ENCODE results near the gene STON1.
"Not testable (repeated sequence)": the region's sequence is repeated elsewhere in the genome, so short reads cannot be mapped to it uniquely, and the experiment has no call there.

The STON1 gene

DNA sequence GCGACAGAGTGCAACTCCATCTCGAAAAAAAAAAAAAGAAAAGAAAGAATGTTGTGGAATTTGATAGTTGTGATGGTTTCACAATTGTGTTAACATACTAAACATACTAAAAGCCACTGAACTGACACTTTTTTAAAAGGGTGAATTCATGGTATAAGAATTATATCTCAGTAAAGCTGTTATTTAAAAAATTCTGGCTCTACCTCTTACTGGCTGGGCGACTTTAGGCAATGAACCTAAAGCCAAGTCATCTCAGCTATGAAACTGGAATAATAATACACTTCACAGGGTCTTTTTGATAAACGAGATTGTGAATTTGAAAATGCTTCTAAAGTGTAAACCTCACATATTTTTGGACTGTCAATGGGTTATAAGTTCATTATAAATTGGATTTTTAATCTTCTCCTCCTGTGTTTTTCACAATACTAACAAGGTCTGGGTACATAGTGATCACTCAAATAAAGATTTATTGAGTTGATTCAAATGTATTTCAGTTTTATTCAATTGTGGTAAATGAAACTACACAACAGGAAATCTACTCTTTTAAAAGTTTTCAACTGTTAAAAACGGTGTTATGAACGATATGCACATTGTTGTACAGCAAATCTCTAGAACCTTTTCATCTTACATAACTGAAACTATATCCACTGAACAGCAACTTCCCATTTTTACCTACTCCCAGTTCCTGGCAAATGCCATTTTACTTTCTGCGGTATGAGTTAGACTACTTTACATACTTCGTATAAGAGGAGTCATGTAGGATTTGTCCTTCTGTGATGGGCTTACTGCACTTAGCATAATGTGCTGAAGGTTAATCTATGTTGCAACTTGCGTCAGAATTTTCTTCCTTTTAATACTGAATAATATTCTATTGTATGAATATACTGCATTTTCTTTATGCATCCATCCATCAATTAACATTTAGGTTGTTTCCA is 44.7 kb downstream of the STON1 start:
- Mint-ChIP-seq H3K36me3 (ENCODE audit: low read depth) (no peaks in the 10 kb centered on the region), H3K4me1 (ENCODE audit: low read depth) (peaks cover 12% of the 10 kb centered on the region), H3K27me3 (no peaks in the 10 kb centered on the region), H3K27ac (no peak overlapping the region), H3K4me3 (no peak overlapping the region), H3K9me3 (no peaks in the 10 kb centered on the region)

DNA sequence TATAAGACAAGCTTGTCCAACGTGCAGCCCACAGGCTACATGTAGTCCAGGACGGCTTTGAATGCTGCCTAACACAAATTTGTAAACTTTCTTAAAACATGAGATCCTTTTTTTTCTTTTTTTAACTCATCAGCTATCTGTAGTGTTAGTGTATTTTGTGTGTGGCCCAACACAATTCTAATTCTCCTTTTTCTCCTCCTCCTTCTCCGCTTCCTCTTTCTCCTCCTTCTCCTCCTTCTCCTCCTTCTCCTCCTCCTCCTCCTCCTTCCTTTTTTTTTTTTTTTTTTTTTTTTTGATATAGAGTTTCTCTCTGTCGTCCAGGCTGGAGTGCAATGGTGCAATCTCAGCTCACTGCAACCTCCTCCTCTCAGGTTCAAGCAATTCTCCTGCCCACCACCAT is 48.4 kb downstream of the STON1 start:
- Mint-ChIP-seq H3K4me3 (no peak overlapping the region), H3K9me3 (no peaks in the 10 kb centered on the region), H3K27ac (no peak overlapping the region), H3K4me1 (ENCODE audit: low read depth) (peaks cover 9% of the 10 kb centered on the region), H3K27me3 (no peaks in the 10 kb centered on the region), H3K36me3 (ENCODE audit: low read depth) (no peaks in the 10 kb centered on the region)

DNA sequence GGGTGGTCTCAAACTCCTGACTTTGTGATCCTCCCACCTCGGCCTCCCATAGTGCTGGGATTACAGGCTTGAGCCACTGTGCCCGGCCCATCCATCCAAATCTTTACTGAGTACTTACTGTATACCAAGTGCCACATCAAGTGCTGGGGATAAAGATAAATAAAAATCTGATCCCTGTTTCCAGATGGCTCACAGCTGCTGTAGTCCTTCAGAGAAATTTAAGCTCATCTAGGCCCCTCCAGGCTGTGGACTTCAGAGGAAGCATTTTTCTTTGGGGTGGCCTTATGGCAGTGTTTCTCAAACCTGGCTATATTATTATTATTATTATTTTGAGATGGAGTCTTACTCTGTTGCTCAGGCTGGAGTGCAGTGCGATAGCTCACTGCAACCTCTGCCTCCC is 54.0 kb downstream of the STON1 start:
- H3K27me3 Mint-ChIP-seq, result no peaks in the 10 kb centered on the region

DNA sequence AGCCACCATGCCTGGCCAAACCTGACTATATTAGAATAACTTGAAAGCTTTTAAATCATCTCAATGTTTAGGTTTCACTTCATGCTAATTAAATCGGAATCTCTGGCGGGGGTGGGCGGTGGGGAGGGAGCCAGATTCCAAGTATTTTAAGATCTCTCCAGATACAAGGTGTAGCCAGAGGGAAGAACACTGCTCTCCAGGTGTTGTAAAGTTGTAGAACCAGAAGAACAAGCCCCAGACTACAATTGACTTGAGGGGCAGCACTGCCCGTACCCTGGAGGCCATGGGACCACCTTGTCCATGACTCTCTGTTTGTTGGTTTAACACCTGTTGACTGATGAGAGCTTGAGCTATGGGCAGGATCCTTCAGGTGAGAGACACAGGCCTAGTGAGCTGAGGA is 54.6 kb downstream of the STON1 start:
- H3K27me3 Mint-ChIP-seq, result no peaks in the 10 kb centered on the region
- peaks cover 7% of the 10 kb centered on the region for H3K4me1 Mint-ChIP-seq (ENCODE audit: low read depth)
- H3K27ac Mint-ChIP-seq, result no peak overlapping the region
- no peaks in the 10 kb centered on the region for H3K9me3 Mint-ChIP-seq
- no peak overlapping the region for H3K4me3 Mint-ChIP-seq
- no peaks in the 10 kb centered on the region for H3K36me3 Mint-ChIP-seq (ENCODE audit: low read depth)

More for the DNA sequence above, 54.0 kb downstream of the STON1 start:
- Mint-ChIP-seq H3K4me1 (ENCODE audit: low read depth) (peaks cover 7% of the 10 kb centered on the region), H3K9me3 (no peaks in the 10 kb centered on the region), H3K27ac (no peak overlapping the region), H3K36me3 (ENCODE audit: low read depth) (no peaks in the 10 kb centered on the region), H3K4me3 (no peak overlapping the region)

DNA sequence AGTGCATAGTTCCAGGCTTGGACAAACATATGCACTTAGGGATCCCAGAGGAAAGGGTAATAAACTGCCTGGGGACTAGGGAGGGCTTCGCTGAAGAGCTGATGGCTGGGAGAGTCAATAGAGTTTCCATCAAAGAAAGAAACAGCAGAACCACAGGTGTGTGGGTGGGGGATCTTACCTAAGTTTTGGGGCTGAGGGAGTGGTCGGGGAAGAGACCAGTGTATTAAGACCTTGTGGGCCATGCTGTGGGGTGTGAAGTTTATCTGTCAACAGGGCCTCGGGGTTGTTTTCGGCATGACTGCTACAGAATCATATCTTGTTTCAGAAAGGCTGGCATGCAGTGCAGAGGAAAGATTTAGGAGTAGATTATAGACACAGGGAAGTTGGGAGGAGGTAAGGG is 56.5 kb downstream of the STON1 start:
- Mint-ChIP-seq H3K4me3 (no peak overlapping the region), H3K9me3 (no peaks in the 10 kb centered on the region), H3K4me1 (ENCODE audit: low read depth) (peaks cover 7% of the 10 kb centered on the region), H3K36me3 (ENCODE audit: low read depth) (no peaks in the 10 kb centered on the region), H3K27ac (no peak overlapping the region), H3K27me3 (no peaks in the 10 kb centered on the region)

DNA sequence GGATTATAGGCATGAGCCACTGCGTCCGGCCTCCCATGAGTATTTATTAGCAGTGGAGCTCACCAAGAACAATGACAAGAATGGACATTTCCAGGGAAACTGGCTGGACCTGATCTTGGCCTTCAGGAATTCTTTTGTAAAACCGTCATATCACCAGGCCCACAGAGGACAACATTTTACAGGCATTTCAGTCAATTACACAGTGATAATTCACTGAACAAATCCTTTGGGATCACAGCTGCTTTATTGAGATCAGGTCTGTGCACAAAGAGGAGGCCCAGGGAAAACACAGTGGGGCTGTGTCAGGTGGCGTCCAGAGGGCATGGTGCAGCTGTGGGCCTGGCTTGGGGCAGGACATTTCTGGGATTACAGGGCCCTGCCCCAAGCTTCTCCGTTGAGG is 57.6 kb downstream of the STON1 start:
- no peaks in the 10 kb centered on the region for H3K9me3 Mint-ChIP-seq
- H3K4me1 Mint-ChIP-seq (ENCODE audit: low read depth), result peaks cover 7% of the 10 kb centered on the region
- H3K4me3 Mint-ChIP-seq, result no peak overlapping the region
- H3K36me3 Mint-ChIP-seq (ENCODE audit: low read depth), result no peaks in the 10 kb centered on the region
- H3K27me3 Mint-ChIP-seq, result no peaks in the 10 kb centered on the region
- H3K27ac Mint-ChIP-seq, result no peak overlapping the region

DNA sequence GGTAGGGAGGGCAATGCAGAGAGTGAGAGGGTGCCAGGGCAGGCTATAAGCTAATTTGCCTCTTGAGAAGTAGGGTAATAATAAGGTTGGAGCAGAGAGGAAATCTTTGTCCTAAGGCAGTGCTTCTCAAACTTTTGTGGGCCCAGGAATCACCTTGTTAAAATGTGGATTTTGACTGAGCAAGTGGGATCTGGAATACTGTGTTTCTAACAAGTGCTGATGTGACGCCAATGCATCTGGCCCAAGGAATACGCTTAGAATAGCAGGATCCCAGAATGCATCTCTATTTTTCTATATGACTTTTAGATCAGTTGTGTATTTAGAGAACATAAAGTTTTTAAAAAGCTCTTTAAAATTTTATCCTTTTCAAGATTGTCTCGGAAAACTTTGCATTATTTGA is 58.0 kb downstream of the STON1 start:
- H3K27me3 Mint-ChIP-seq, result no peaks in the 10 kb centered on the region
- no peak overlapping the region for H3K4me3 Mint-ChIP-seq
- no peaks in the 10 kb centered on the region for H3K36me3 Mint-ChIP-seq (ENCODE audit: low read depth)
- H3K27ac Mint-ChIP-seq, result no peak overlapping the region
- peaks cover 7% of the 10 kb centered on the region for H3K4me1 Mint-ChIP-seq (ENCODE audit: low read depth)
- H3K9me3 Mint-ChIP-seq, result no peaks in the 10 kb centered on the region

DNA sequence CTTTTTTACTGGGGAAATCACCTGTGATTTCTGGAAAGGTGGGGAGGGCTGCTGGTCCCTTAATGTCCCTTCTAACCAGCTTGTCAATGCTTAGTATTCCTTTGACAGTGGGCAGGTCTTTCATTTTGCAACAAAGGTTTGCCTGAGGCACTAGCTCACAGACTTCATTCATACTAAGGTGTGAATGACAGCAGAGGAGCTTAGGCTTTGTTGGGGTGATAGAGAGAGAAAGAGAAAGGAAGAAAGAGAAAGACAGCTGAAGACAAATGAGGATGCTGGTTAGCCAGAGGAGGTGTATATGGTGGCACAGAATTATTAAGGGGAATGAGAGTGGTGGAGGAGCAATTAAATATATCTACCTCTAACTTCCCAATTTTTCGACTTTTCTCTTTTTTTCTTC is 58.8 kb downstream of the STON1 start:
- H3K27me3 Mint-ChIP-seq, result no peaks in the 10 kb centered on the region
- no peak overlapping the region for H3K4me3 Mint-ChIP-seq
- no peaks in the 10 kb centered on the region for H3K36me3 Mint-ChIP-seq (ENCODE audit: low read depth)
- H3K4me1 Mint-ChIP-seq (ENCODE audit: low read depth), result peaks cover 7% of the 10 kb centered on the region
- H3K27ac Mint-ChIP-seq, result no peak overlapping the region
- H3K9me3 Mint-ChIP-seq, result no peaks in the 10 kb centered on the region

DNA sequence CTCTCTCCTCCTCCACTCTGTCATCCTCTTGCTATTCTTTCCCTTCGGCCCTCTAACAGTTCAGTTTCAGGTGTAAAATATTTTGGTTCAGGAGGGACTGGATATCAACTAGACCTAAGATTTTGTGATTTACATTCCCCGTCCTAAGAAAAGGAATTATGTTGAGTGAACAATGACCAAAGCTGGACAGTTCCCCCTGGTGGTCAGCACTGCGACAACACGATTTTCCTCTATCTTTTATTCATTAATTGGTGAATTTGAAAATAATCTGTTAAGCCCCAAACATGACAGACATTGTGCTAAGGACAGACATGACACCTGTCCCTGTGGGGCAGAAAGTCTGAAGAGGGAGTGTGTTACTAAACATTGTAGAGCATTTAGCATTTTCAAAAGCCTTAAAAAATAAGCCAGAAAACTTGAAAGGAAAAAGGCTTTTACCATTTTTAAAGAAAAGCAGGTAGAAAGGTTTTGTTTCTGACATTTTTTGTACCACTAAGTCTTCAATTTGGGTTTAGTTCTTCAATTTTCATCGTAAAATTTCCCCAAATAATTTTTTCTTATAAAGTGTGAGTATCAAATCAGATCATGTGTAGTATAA is 59.3 kb downstream of the STON1 start:
- no peaks in the 10 kb centered on the region for H3K36me3 Mint-ChIP-seq (ENCODE audit: low read depth)
- H3K9me3 Mint-ChIP-seq, result no peaks in the 10 kb centered on the region
- no peak overlapping the region for H3K4me3 Mint-ChIP-seq
- no peak overlapping the region for H3K27ac Mint-ChIP-seq
- peaks cover 7% of the 10 kb centered on the region for H3K4me1 Mint-ChIP-seq (ENCODE audit: low read depth)
- H3K27me3 Mint-ChIP-seq, result no peaks in the 10 kb centered on the region

DNA sequence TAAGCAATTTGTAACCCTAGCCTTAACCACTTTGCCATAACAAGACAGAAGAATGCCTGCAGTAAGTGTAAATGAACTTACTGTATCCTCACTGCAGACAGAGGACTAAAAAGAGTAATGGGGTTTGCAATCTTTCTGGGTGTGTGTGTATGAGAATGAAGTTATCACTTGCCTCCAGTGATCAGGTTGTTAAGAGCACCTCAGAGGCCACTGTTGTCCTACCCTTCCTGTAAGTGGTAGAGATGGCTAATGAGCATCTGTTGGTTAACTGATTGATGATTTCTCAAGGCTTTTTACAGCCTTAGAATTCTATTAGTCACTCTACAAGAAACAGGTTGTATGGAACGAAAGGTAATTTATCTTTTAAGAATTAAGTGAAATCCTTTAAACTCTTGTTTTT is 60.1 kb downstream of the STON1 start:
- Mint-ChIP-seq H3K27ac (no peak overlapping the region), H3K4me1 (ENCODE audit: low read depth) (peaks cover 7% of the 10 kb centered on the region), H3K4me3 (no peak overlapping the region), H3K36me3 (ENCODE audit: low read depth) (no peaks in the 10 kb centered on the region), H3K27me3 (no peaks in the 10 kb centered on the region), H3K9me3 (no peaks in the 10 kb centered on the region)

DNA sequence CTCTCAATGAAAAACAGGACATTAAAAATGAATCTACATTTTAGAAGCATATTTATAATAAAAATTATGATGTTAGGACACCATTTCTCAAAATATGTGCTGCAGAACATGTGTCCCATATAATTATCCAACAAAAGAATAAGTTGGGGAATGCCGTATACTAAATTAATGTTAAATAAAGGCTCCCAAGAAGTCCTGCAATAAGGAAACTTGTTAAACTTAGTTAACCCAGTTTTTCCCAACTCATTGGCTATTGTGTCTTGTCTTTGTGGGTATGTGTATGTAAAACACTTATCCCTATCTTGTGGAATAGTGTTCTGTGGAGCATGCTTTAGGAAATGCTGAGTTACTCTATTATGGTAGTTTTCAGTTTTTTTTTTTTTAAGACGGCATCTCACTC is 62.1 kb downstream of the STON1 start:
- H3K9me3 Mint-ChIP-seq, result no peaks in the 10 kb centered on the region
- H3K36me3 Mint-ChIP-seq (ENCODE audit: low read depth), result no peaks in the 10 kb centered on the region
- no peaks in the 10 kb centered on the region for H3K27me3 Mint-ChIP-seq
- H3K27ac Mint-ChIP-seq, result no peak overlapping the region
- no peaks in the 10 kb centered on the region for H3K4me1 Mint-ChIP-seq (ENCODE audit: low read depth)
- H3K4me3 Mint-ChIP-seq, result no peak overlapping the region

DNA sequence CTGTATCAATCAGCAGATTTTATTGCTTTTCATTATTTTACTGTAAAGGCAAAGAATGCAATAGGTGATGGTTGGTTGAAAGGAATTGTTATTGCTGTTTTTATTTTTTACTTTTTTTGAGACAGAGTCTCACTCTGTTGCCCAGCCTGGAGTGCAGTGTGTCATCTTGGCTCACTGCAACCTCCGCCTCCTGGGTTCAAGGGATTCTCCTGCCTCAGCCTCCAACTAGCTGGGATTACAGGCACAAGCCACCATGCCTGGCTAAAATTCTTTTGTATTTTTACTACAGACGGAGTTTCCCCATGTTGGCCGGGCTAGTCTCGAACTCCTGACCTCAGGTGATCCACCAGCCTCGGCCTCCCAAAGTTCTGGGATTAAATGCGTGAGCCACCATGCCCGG is 66.8 kb downstream of the STON1 start:
- H3K27me3 Mint-ChIP-seq; H3K27ac Mint-ChIP-seq; H3K36me3 Mint-ChIP-seq (ENCODE audit: low read depth); H3K4me3 Mint-ChIP-seq; H3K9me3 Mint-ChIP-seq; H3K4me1 Mint-ChIP-seq (ENCODE audit: low read depth): not testable (repeated sequence)

DNA sequence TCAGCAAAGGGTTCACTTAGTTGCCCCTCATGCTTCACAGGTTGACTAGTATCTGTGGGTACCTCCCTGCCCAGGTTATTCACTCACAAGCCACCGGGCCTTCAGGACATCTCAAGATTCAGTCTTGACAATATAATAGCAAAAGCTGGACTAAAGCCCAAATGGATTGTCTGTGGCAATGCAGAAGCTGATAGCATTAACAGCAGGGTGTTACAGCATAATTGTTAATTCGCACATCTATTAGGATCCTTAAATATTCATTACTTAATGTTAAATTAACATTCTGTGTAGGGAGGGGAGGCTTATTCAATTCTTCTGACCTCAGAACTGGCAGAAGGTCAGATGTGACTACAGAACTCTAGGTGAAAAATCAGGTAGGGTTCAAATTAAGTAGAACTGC is 67.5 kb downstream of the STON1 start:
- no peaks in the 10 kb centered on the region for H3K4me1 Mint-ChIP-seq (ENCODE audit: low read depth)
- H3K27ac Mint-ChIP-seq, result no peak overlapping the region
- no peaks in the 10 kb centered on the region for H3K27me3 Mint-ChIP-seq
- no peaks in the 10 kb centered on the region for H3K9me3 Mint-ChIP-seq
- no peak overlapping the region for H3K4me3 Mint-ChIP-seq
- no peaks in the 10 kb centered on the region for H3K36me3 Mint-ChIP-seq (ENCODE audit: low read depth)

DNA sequence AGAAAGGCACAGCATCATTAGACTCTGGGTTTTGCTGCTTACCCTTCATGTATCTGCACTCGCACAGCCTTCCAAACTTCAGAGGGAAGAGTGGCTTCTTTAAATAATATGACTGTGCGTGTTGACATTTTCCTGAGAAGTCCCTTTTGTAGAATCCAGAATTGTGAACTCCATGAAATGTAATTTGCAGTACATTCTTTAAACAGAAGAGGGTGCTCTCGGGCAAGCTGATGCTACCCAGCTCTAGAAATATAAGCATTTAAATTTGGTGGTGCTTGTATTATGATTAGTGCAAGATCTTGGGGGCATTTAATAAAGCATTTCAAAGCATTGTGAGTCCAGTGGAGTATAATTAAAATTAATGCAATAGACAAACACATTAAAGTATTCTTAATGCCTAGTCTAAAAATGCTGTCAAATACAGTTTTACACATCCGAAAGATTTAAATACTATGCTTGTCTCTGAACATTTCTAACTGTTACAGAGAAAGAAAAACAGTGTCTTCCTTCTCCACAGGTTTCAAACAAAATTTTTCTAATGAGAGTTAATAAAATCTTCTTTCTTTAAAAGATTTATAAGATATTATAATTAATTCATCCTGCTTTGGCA is 70.4 kb downstream of the STON1 start:
- H3K36me3 Mint-ChIP-seq (ENCODE audit: low read depth), result no peaks in the 10 kb centered on the region
- no peaks in the 10 kb centered on the region for H3K9me3 Mint-ChIP-seq
- H3K27ac Mint-ChIP-seq, result no peak overlapping the region

DNA sequence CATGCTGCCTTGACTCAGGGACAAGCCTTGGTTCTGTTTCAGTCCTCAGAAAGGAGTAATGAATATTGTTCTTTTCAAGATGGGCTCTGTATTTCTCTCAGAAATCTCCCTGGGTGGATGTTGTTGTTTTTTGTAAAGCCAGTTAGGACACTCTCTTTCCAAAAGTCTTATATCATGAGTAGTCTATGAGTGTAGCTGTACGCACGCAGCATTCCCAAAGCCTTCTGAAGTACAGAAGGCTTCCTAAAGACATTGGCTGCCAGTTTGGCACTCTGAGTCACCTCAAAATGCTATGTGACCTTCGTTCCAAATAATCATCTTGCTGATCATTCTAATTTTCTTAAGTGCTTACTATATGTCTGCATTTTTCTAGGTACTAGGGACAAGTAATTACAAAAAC is 71.0 kb downstream of the STON1 start:
- H3K9me3 Mint-ChIP-seq, result no peaks in the 10 kb centered on the region
- no peak overlapping the region for H3K27ac Mint-ChIP-seq
- no peaks in the 10 kb centered on the region for H3K36me3 Mint-ChIP-seq (ENCODE audit: low read depth)
- H3K27me3 Mint-ChIP-seq, result peaks cover 3% of the 10 kb centered on the region
- no peaks in the 10 kb centered on the region for H3K4me1 Mint-ChIP-seq (ENCODE audit: low read depth)
- no peak overlapping the region for H3K4me3 Mint-ChIP-seq

More for the DNA sequence above, 70.4 kb downstream of the STON1 start:
- Mint-ChIP-seq H3K4me3 (no peak overlapping the region), H3K4me1 (ENCODE audit: low read depth) (no peaks in the 10 kb centered on the region), H3K27me3 (peaks cover 3% of the 10 kb centered on the region)
